IMR-90 (cell line): ENCODE measurements around the gene PLXNA3. TPM values are rescaled to one million over a fixed set of nuclear protein-coding genes. Genes with fewer than 3 reads are reported as not detected.

Experiments
- ATAC-seq: fragments of 200-7000 bp; cut with Tn5 transposase; 2 replicates; pipeline ENCODE4 v1.9.1; 2020; ENCODE audit warnings: low read depth, mild to moderate bottlenecking, moderate library complexity
- BruUV-seq: library from RNA; stranded (reverse); fragments of 400-500 nt; replicated peaks from 2 replicates; lab custom pipeline; 2021; lab: Mats Ljungman, UMichigan
- CTCF ChIA-PET: fragments of 300-600 bp; formaldehyde crosslinking; extraction: SDS; loops from one replicate; lab custom pipeline; 2021; ENCODE audit warnings: antibody characterized with exemption; lab: Yijun Ruan, JAX
- POLR2A ChIA-PET: fragments of 300-600 bp; sonication (Branson Sonifier 250); formaldehyde crosslinking; loops from one replicate; lab custom pipeline; 2022; ENCODE audit warnings: antibody characterized with exemption; ENCODE audit not compliant: unreplicated experiment; lab: Charles Lee
- DNase-seq: peaks from one replicate; pipeline ENCODE4 v3.0.0; 2013
- H2AFZ ChIP-seq: replicated peaks from 2 replicates; pipeline ENCODE3; 2013; ENCODE audit warnings: low read length, mild to moderate bottlenecking; ENCODE audit not compliant: poor library complexity
- H2AK5ac ChIP-seq: 2 replicates; pipeline ENCODE4 v1.6.1; 2013; ENCODE audit warnings: low read depth, low read length, inconsistent platforms
- H2AK9ac ChIP-seq: replicated peaks from 2 replicates; pipeline ENCODE3; 2013; ENCODE audit warnings: mild to moderate bottlenecking, low read depth, low read length, moderate library complexity; ENCODE audit not compliant: poor library complexity
- H2BK120ac ChIP-seq: 2 replicates; pipeline ENCODE4 v1.6.1; 2013; ENCODE audit warnings: low read depth, low read length, inconsistent platforms
- H2BK15ac ChIP-seq: 3 replicates; pipeline ENCODE4 v1.6.1; 2013; ENCODE audit warnings: low read depth, low read length, inconsistent platforms
- H2BK20ac ChIP-seq: 2 replicates; pipeline ENCODE4 v1.6.1; 2013; ENCODE audit warnings: low read depth, mild to moderate bottlenecking, inconsistent platforms, low read length, moderate library complexity
- H2BK5ac ChIP-seq: 2 replicates; pipeline ENCODE4 v1.6.1; 2013; ENCODE audit warnings: mild to moderate bottlenecking, low read depth, low read length, inconsistent platforms; ENCODE audit not compliant: poor library complexity, severe bottlenecking
- H3K14ac ChIP-seq: replicated peaks from 2 replicates; pipeline ENCODE4 v1.6.1; 2013; ENCODE audit warnings: low read depth, low read length, inconsistent platforms
- H3K18ac ChIP-seq: 2 replicates; pipeline ENCODE4 v1.6.1; 2013; ENCODE audit warnings: low read depth, low read length, control low read depth
- H3K23ac ChIP-seq: 2 replicates; pipeline ENCODE4 v1.6.1; 2013; ENCODE audit warnings: low read depth, low read length, inconsistent platforms
- H3K27ac ChIP-seq: 2 replicates; pipeline ENCODE4 v1.5.1; 2013; ENCODE audit warnings: mild to moderate bottlenecking, control low read depth, low read length; ENCODE audit not compliant: insufficient read depth
- H3K27me3 ChIP-seq: 2 replicates; pipeline ENCODE4 v1.6.1; 2013; ENCODE audit warnings: low read length; ENCODE audit not compliant: control insufficient read depth, insufficient read depth
- H3K36me3 ChIP-seq: 2 replicates; pipeline ENCODE4 v1.6.1; 2013; ENCODE audit warnings: low read length, mixed read lengths; ENCODE audit not compliant: control insufficient read depth, insufficient read depth
- H3K4ac ChIP-seq: 2 replicates; pipeline ENCODE4 v1.6.1; 2013; ENCODE audit warnings: low read depth, low read length, inconsistent platforms
- H3K4me1 ChIP-seq: 2 replicates; pipeline ENCODE4 v1.6.1; 2013; ENCODE audit warnings: low read length, mixed read lengths; ENCODE audit not compliant: control insufficient read depth, insufficient read depth
- H3K4me2 ChIP-seq: 2 replicates; pipeline ENCODE4 v1.6.1; 2013; ENCODE audit warnings: low read depth, mild to moderate bottlenecking, control low read depth, low read length, moderate library complexity
- H3K4me3 ChIP-seq: 2 replicates; pipeline ENCODE4 v1.5.1; 2013; ENCODE audit warnings: low read depth, mild to moderate bottlenecking, control low read depth, low read length, moderate library complexity; ENCODE audit not compliant: insufficient read depth
- H3K56ac ChIP-seq: 2 replicates; pipeline ENCODE4 v1.6.1; 2013; ENCODE audit warnings: low read length, inconsistent platforms; ENCODE audit not compliant: insufficient read depth; ENCODE audit errors: extremely low read depth
- H3K79me1 ChIP-seq, 2 experiments: 2 replicates each; pipeline ENCODE4 v1.6.1; 2013; ENCODE audit warnings: low read length in 2 of 2, inconsistent platforms in 1 of 2, low read depth in 1 of 2
- H3K9ac ChIP-seq: 2 replicates; pipeline ENCODE4 v1.6.1; 2013; ENCODE audit warnings: low read depth, low read length, control low read depth
- H3K9me1 ChIP-seq: 2 replicates; pipeline ENCODE4 v1.6.1; 2013; ENCODE audit warnings: low read length, inconsistent platforms; ENCODE audit not compliant: insufficient read depth
- H3K9me3 ChIP-seq: 2 replicates; pipeline ENCODE4 v1.6.1; 2013; ENCODE audit warnings: low read length; ENCODE audit not compliant: control insufficient read depth, insufficient read depth
- H4K20me1 ChIP-seq: 2 replicates; pipeline ENCODE4 v1.6.1; 2013; ENCODE audit warnings: low read length, inconsistent platforms; ENCODE audit not compliant: insufficient read depth
- H4K5ac ChIP-seq: 2 replicates; pipeline ENCODE4 v1.6.1; 2013; ENCODE audit warnings: mild to moderate bottlenecking, low read depth, low read length, control low read depth
- H4K8ac ChIP-seq, 2 experiments: 2 replicates each; pipeline ENCODE4 v1.6.1; 2013; ENCODE audit warnings: low read depth in 2 of 2, low read length in 2 of 2, control low read depth in 1 of 2, inconsistent platforms in 1 of 2
- H4K91ac ChIP-seq: 2 replicates; pipeline ENCODE4 v1.6.1; 2013; ENCODE audit warnings: low read depth, low read length, inconsistent platforms; ENCODE audit not compliant: insufficient read depth
- CEBPB ChIP-seq: IDR thresholded peaks from 2 replicates; pipeline ENCODE4 v1.6.1; 2012; ENCODE audit warnings: low read depth, low read length, improper control_type of control experiment
- CHD1 ChIP-seq: IDR thresholded peaks from 2 replicates; pipeline ENCODE4 v1.6.1; 2012; ENCODE audit warnings: low read depth, low read length, improper control_type of control experiment
- FOS ChIP-seq: fragments of 150-350 bp; IDR thresholded peaks from 2 replicates; pipeline ENCODE4 v1.6.1; 2016; ENCODE audit warnings: low read depth, low read length
- MAFK ChIP-seq: IDR thresholded peaks from 2 replicates; pipeline ENCODE4 v1.6.1; 2012; ENCODE audit warnings: low read depth, low read length, improper control_type of control experiment
- MAZ ChIP-seq: IDR thresholded peaks from 2 replicates; pipeline ENCODE4 v1.6.1; 2012; ENCODE audit warnings: low read depth, mild to moderate bottlenecking, low read length, improper control_type of control experiment, moderate library complexity, borderline replicate concordance
- NFE2L2 ChIP-seq: fragments of 150-350 bp; IDR thresholded peaks from 2 replicates; pipeline ENCODE4 v1.6.1; 2016; ENCODE audit warnings: low read depth, mild to moderate bottlenecking, low read length
- POLR2A ChIP-seq: IDR thresholded peaks from 2 replicates; pipeline ENCODE4 v1.6.1; 2012; ENCODE audit warnings: mild to moderate bottlenecking, low read depth, low read length
- RCOR1 ChIP-seq: IDR thresholded peaks from 2 replicates; pipeline ENCODE4 v1.6.1; 2012; ENCODE audit warnings: mild to moderate bottlenecking, low read length, improper control_type of control experiment; ENCODE audit not compliant: insufficient replicate concordance
- RFX5 ChIP-seq: IDR thresholded peaks from 2 replicates; pipeline ENCODE4 v1.8.0; 2012; ENCODE audit warnings: low read depth, mild to moderate bottlenecking, low read length, moderate library complexity
- SMC3 ChIP-seq: fragments of 150-350 bp; IDR thresholded peaks from 2 replicates; pipeline ENCODE4 v1.6.1; 2016; ENCODE audit warnings: low read depth, mild to moderate bottlenecking, antibody characterized with exemption, low read length, moderate library complexity
- WGBS, 2 experiments: methylation state at CpG; one replicate each; pipeline versions ENCODE4 v1.1.5 to v1.1.7; 2013; ENCODE audit warnings: missing lambda C conversion rate in 2 of 2; ENCODE audit not compliant: insufficient read length in 1 of 2; ENCODE audit errors: extremely low coverage in 2 of 2; 5-methylcytosine and 5-hydroxymethylcytosine counted together
- dilution Hi-C: fragments of 300-500 bp; cut with HindIII; formaldehyde crosslinking; loops from one replicate; pipeline ENCODE4 v1.14.3; 2018; ENCODE audit warnings: low sequenced_read_pairs; ENCODE audit not compliant: unreplicated experiment
- in situ Hi-C: fragments of 300-500 bp; cut with MboI; formaldehyde crosslinking; loops from 3 replicates; pipeline ENCODE4 v1.14.3; 2019; ENCODE audit warnings: low sequenced_read_pairs, inconsistent platforms, mixed read lengths
- intact Hi-C: fragments of 100-400 bp; cut with micrococcal nuclease; formaldehyde crosslinking; loops from 2 replicates; pipeline ENCODE4 v1.10.0; 2022
- polyA plus RNA-seq, 3 experiments: library from polyadenylated mRNA; depleted of rRNA; stranded (reverse); fragments of >200 nt; gene quantifications; 2 replicates each; pipeline ENCODE4 v1.2.3, GENCODE V29; 2012; ENCODE audit warnings: low replicate concordance in 1 of 3
- total RNA-seq: library from RNA; depleted of rRNA; stranded (reverse); fragments of >200 nt; gene quantifications from 2 replicates; pipeline ENCODE4 v1.2.3, GENCODE V29; 2012
- TF ChIP-seq, protein P1 (sequence below): conservative IDR thresholded peaks from 2 replicates; pipeline ENCODE4 v1.5.1; 2012; ENCODE audit warnings: mild to moderate bottlenecking, low read depth, low read length, improper control_type of control experiment
- TF ChIP-seq, protein P2 (sequence below): fragments of 150-350 bp; IDR thresholded peaks from 2 replicates; pipeline ENCODE4 v1.6.1; 2017; ENCODE audit warnings: mild to moderate bottlenecking, antibody characterized with exemption, low read length, low read depth

PLXNA3 gene
- total and polyA plus RNA-seq, 2 of the 4 experiments (the other 2 are of a cell fraction) = 4.3 to 111 TPM

DNA sequence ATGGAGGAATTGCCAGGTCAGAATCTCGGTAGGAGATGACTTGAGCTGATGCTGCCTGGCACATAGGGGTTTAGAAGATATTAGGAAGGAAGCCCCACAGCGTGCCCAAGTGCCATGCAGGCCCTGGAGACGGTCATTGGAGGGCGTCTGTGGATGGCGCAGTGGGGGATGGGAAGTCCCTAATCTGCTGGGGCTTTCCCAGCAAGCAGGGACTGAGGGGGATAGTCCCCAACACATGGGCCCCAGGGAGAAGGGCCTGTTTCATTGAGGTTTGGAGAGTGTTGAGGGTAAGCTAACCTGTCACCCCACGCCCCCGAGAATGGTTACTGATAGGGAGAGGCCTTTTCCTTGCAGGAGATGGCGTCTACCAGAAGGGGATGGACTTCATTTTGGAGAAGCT lies 38.9 kb upstream of the PLXNA3 start:
- Histone ChIP-seq H3K4me3 (no peak overlapping the region), H4K8ac (no peak overlapping the region), H3K4ac (no peak overlapping the region), H3K56ac (no peak overlapping the region), H3K4me1 (no peaks in the 10 kb centered on the region), H3K9me3 (no peaks in the 10 kb centered on the region), H2AFZ (no peak overlapping the region), H3K14ac (no peak overlapping the region), H2BK120ac (no peak overlapping the region), H3K9me1 (no peaks in the 10 kb centered on the region), H3K79me1 (no peaks in the 10 kb centered on the region), H2AK9ac (no peak overlapping the region), H3K27ac (no peak overlapping the region), H2BK15ac (no peak overlapping the region), H4K91ac (no peak overlapping the region), H3K36me3 (peaks cover 8% of the 10 kb centered on the region), H2BK20ac (no peak overlapping the region), H3K18ac (no peak overlapping the region), H3K9ac (no peak overlapping the region), H3K23ac (no peak overlapping the region), H4K20me1 (no peaks in the 10 kb centered on the region), H4K5ac (no peak overlapping the region), H3K4me2 (no peak overlapping the region), H2AK5ac (no peak overlapping the region), H2BK5ac (no peak overlapping the region), H3K27me3 (no peaks in the 10 kb centered on the region)
- in situ Hi-C loops (no loop called here), intact Hi-C loops (no loop called here), dilution Hi-C loops (no loop called here)
- ATAC-seq (no peak), DNase-seq (no peak)
- BruUV-seq = no TSS peak
- 92% methylated on average over 6 of the region's 8 CpGs; no CpG with 5 or more reads in 1 of the 2 experiments for WGBS, 2 experiments
- ChIA-PET CTCF (no interaction called here), POLR2A (no interaction called here)
- TF ChIP-seq, protein P1, sequence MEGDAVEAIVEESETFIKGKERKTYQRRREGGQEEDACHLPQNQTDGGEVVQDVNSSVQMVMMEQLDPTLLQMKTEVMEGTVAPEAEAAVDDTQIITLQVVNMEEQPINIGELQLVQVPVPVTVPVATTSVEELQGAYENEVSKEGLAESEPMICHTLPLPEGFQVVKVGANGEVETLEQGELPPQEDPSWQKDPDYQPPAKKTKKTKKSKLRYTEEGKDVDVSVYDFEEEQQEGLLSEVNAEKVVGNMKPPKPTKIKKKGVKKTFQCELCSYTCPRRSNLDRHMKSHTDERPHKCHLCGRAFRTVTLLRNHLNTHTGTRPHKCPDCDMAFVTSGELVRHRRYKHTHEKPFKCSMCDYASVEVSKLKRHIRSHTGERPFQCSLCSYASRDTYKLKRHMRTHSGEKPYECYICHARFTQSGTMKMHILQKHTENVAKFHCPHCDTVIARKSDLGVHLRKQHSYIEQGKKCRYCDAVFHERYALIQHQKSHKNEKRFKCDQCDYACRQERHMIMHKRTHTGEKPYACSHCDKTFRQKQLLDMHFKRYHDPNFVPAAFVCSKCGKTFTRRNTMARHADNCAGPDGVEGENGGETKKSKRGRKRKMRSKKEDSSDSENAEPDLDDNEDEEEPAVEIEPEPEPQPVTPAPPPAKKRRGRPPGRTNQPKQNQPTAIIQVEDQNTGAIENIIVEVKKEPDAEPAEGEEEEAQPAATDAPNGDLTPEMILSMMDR = no peak
- no peak for TF ChIP-seq RCOR1
- no peak for TF ChIP-seq NFE2L2
- TF ChIP-seq, protein P2, sequence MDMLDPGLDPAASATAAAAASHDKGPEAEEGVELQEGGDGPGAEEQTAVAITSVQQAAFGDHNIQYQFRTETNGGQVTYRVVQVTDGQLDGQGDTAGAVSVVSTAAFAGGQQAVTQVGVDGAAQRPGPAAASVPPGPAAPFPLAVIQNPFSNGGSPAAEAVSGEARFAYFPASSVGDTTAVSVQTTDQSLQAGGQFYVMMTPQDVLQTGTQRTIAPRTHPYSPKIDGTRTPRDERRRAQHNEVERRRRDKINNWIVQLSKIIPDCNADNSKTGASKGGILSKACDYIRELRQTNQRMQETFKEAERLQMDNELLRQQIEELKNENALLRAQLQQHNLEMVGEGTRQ = no peak
- TF ChIP-seq CHD1 = no peak
- TF ChIP-seq POLR2A = no peak
- no peak for TF ChIP-seq MAZ
- TF ChIP-seq RFX5 = no peak
- TF ChIP-seq SMC3 = no peak
- TF ChIP-seq CEBPB = no peak
- no peak for TF ChIP-seq MAFK
- no peak for TF ChIP-seq FOS
